ENCODE data around the gene OBSCN. TPM values are rescaled to one million over a fixed set of nuclear protein-coding genes. Genes with fewer than 3 reads are reported as not detected.

Gene OBSCN
- total RNA-seq, 1 donor from 2014 or later: 316 TPM

DNA sequence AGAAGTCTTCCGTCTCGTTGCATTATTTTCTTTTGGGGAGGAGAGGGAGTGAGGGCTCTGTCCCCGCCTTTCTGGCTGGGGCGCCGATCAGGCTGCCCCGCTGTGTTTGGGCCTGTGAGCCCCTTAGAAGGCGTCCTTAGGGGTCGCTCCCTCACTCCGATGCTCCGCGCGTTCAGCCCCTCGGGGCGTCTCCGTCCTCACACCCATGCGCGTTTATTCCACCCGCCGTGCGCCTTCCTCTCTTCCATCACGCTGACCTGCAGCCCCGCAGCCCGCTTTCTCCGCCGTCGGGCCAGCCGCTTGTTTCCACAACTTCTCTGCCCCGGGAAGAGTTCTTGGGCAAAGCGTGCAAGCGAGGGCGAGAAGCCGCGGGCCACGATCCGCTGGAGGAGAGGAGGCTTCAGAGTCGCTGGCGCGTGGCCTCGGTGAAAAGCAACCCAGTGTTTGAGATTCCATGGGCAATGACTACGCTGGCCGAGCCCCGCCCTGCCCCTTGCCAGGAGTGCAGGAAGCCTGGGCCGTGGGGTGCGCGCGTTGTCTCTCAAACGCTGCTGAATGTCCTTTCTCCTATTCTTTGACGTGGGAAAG, 171.1 kb downstream of the OBSCN start:
- H3K36me3 ChIP-seq: peaks cover 30% of the 10 kb centered on the region
- peak overlapping the region; percentile 95 for H3K27ac ChIP-seq (replicated peaks)
- peaks cover 6% of the 10 kb centered on the region for H3K27me3 ChIP-seq (ENCODE audit: low read depth)
- H3K9me3 ChIP-seq (replicated peaks): no peaks in the 10 kb centered on the region
- H3K4me3 ChIP-seq: peak overlapping the region; percentile 64
- H3K4me1 ChIP-seq: peaks cover 54% of the 10 kb centered on the region
- TF ChIP-seq, protein P1, sequence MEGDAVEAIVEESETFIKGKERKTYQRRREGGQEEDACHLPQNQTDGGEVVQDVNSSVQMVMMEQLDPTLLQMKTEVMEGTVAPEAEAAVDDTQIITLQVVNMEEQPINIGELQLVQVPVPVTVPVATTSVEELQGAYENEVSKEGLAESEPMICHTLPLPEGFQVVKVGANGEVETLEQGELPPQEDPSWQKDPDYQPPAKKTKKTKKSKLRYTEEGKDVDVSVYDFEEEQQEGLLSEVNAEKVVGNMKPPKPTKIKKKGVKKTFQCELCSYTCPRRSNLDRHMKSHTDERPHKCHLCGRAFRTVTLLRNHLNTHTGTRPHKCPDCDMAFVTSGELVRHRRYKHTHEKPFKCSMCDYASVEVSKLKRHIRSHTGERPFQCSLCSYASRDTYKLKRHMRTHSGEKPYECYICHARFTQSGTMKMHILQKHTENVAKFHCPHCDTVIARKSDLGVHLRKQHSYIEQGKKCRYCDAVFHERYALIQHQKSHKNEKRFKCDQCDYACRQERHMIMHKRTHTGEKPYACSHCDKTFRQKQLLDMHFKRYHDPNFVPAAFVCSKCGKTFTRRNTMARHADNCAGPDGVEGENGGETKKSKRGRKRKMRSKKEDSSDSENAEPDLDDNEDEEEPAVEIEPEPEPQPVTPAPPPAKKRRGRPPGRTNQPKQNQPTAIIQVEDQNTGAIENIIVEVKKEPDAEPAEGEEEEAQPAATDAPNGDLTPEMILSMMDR (IDR thresholded peaks at IDR 0.05; ENCODE audit: borderline replicate concordance): peak; percentile 16
- DNase-seq: no peak
- intact Hi-C loops (cut with micrococcal nuclease): no loop called here

DNA sequence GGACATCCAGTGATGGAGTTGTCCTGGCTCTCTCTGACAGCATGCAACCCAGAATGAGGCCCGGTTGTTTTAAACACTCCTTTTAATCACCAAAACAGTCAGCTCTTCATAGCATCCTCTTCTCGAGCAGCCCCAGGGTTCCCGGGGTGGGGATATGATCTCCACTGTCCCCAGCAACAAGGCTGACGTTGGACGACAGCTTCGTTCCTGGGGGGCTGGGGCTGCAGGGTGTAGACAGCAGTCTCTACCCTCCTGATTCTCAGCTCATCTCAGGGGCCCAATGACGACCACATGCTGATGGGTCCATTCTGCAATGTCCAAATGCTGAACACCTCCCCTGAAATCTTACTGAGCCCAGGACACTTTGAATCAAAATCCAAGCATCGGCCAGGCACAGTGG, 171.8 kb downstream of the OBSCN start:
- Histone ChIP-seq H3K9me3 (replicated peaks) (no peaks in the 10 kb centered on the region), H3K4me3 (no peak overlapping the region), H3K4me1 (peaks cover 47% of the 10 kb centered on the region), H3K27ac (replicated peaks) (no peak overlapping the region), H3K36me3 (peaks cover 30% of the 10 kb centered on the region), H3K27me3 (ENCODE audit: low read depth) (peaks cover 6% of the 10 kb centered on the region)
- DNase-seq: no peak
- intact Hi-C loops (cut with micrococcal nuclease): no loop called here
- TF ChIP-seq, protein P1 (IDR thresholded peaks at IDR 0.05; ENCODE audit: borderline replicate concordance): no peak

DNA sequence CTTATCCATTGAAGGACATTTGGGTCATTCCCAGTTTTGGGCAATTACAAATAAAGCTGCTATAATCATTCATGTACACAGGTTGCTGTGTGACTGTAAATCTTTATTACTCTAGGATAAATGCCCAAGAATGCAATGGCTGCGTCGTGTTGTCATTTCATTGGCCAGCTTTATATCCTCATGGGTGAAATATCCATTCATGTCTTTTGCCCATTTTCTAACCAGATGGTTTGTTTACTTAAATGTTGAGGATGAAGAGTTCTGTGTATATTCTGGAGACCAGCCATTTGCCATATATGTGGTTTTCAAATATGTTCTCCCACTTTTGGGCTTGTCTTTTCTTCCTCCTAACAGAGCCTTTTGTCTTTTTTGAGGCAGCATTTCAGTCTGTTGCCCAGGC, 173.5 kb downstream of the OBSCN start:
- Histone ChIP-seq H3K27ac (replicated peaks) (no peak overlapping the region), H3K9me3 (replicated peaks) (no peaks in the 10 kb centered on the region), H3K4me3 (no peak overlapping the region), H3K36me3 (peaks cover 18% of the 10 kb centered on the region), H3K4me1 (peaks cover 33% of the 10 kb centered on the region), H3K27me3 (ENCODE audit: low read depth) (peaks cover 6% of the 10 kb centered on the region)
- TF ChIP-seq, protein P1 (IDR thresholded peaks at IDR 0.05; ENCODE audit: borderline replicate concordance): no peak
- intact Hi-C loops (cut with micrococcal nuclease): no loop called here
- no peak for DNase-seq

DNA sequence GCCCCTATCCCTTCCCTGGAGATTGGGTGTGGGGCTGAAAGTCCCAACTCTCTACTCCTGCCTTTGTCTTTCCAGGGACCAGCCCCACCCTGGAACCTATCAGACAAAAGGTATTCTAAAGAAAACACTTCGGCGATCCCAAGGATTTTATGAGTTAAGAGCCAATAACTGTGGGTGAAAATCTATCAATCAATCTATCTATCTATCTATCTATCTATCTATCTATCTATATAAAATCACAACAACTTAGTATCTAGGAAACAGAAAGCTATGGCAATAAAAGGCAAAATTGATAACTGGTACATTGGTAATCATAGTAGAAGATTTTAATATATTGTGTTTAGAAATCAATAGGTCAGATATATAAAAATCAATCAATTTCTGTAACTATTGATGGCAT, 175.9 kb downstream of the OBSCN start:
- intact Hi-C loops (cut with micrococcal nuclease): no loop called here
- Histone ChIP-seq H3K4me1 (peaks cover 10% of the 10 kb centered on the region), H3K9me3 (replicated peaks) (no peaks in the 10 kb centered on the region), H3K36me3 (no peaks in the 10 kb centered on the region), H3K27me3 (ENCODE audit: low read depth) (no peaks in the 10 kb centered on the region), H3K4me3 (no peak overlapping the region), H3K27ac (replicated peaks) (no peak overlapping the region)
- DNase-seq: no peak
- TF ChIP-seq, protein P1 (IDR thresholded peaks at IDR 0.05; ENCODE audit: borderline replicate concordance): no peak

DNA sequence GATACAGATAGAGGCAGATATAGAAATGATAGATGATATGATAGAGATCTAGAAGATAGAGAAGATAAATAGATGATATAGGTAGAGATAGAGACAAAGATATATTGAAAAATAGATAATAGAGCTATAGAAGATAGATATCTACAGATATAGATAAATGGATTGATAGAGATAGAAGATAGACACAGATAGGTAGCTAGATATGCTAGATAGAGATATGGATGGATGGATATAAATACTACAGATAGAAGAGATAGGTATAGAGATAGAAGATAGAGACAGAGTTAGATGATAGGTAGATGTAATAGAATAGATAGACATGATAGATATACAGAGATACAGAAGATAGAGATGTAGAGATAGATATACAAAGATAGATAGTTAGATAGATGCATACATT, 177.4 kb downstream of the OBSCN start:
- Histone ChIP-seq H3K27me3 (ENCODE audit: low read depth) (no peaks in the 10 kb centered on the region), H3K4me3 (no peak overlapping the region), H3K27ac (replicated peaks) (no peak overlapping the region), H3K9me3 (replicated peaks) (no peaks in the 10 kb centered on the region), H3K36me3 (no peaks in the 10 kb centered on the region), H3K4me1 (no peaks in the 10 kb centered on the region)
- TF ChIP-seq, protein P1 (IDR thresholded peaks at IDR 0.05; ENCODE audit: borderline replicate concordance): no peak
- intact Hi-C loops (cut with micrococcal nuclease): no loop called here
- DNase-seq: no peak

Data from left ventricle myocardium inferior (tissue), 1 donor.